GM23338 (cell line): ENCODE data around the gene ULBP1. TPM values are rescaled to one million over a fixed set of nuclear protein-coding genes. Genes with fewer than 3 reads are reported as not detected.

ENCODE experiments used
- ATAC-seq: fragments of 200-7000 bp; cut with Tn5 transposase; 3 replicates; pipeline ENCODE4 v1.9.1; 2020
- DNase-seq: peaks from one replicate; pipeline ENCODE4 v3.0.0-alpha.2; 2015; ENCODE audit warnings: low spot score
- H2AFZ ChIP-seq: fragments of 200-600 bp; sonication (generic); 2 replicates; pipeline ENCODE4 v1.8.0; 2016; ENCODE audit warnings: antibody characterized with exemption, mild to moderate bottlenecking, moderate library complexity
- H3F3A ChIP-seq: fragments of 200-600 bp; sonication (generic); replicated peaks from 2 replicates; pipeline ENCODE4 v1.8.0; 2017; ENCODE audit warnings: antibody characterized with exemption, mixed run types, low read depth
- H3K27ac ChIP-seq: fragments of 200-600 bp; sonication (generic); 2 replicates; pipeline ENCODE4 v1.6.1; 2016; ENCODE audit warnings: low read depth
- H3K27me3 ChIP-seq: fragments of 200-600 bp; sonication (generic); 2 replicates; pipeline ENCODE4 v1.8.0; 2016; ENCODE audit warnings: mild to moderate bottlenecking, mixed run types, moderate library complexity; ENCODE audit not compliant: insufficient read depth
- H3K36me3 ChIP-seq: fragments of 200-600 bp; sonication (generic); 2 replicates; pipeline ENCODE4 v1.8.0; 2016; ENCODE audit warnings: mild to moderate bottlenecking; ENCODE audit not compliant: insufficient read depth
- H3K4me1 ChIP-seq: fragments of 200-600 bp; sonication (generic); 2 replicates; pipeline ENCODE4 v1.8.0; 2016; ENCODE audit warnings: mild to moderate bottlenecking, moderate library complexity; ENCODE audit not compliant: insufficient read depth
- H3K4me2 ChIP-seq: fragments of 200-600 bp; sonication (generic); 2 replicates; pipeline ENCODE4 v1.7.1; 2017; ENCODE audit warnings: mixed run types
- H3K4me3 ChIP-seq: fragments of 200-600 bp; sonication (generic); 2 replicates; pipeline ENCODE4 v1.6.1; 2016; ENCODE audit warnings: mixed run types
- H3K79me2 ChIP-seq: fragments of 200-600 bp; sonication (generic); replicated peaks from 2 replicates; pipeline ENCODE4 v1.8.0; 2017; ENCODE audit warnings: mild to moderate bottlenecking; ENCODE audit not compliant: insufficient read depth
- H3K9me2 ChIP-seq: fragments of 200-600 bp; sonication (generic); 2 replicates; pipeline ENCODE4 v1.8.0; 2017; ENCODE audit not compliant: insufficient read depth
- H4K20me1 ChIP-seq: fragments of 200-600 bp; sonication (generic); replicated peaks from 2 replicates; pipeline ENCODE4 v1.8.0; 2017; ENCODE audit warnings: mild to moderate bottlenecking; ENCODE audit not compliant: insufficient read depth
- H3K27ac Mint-ChIP-seq: 2 replicates; pipeline ENCODE4 v1.8.0; 2020; ENCODE audit warnings: inconsistent platforms, mild to moderate bottlenecking, moderate library complexity, mixed read lengths
- H3K27me3 Mint-ChIP-seq: 3 replicates; pipeline ENCODE4 v1.8.0; 2022; ENCODE audit warnings: low read depth, mild to moderate bottlenecking, moderate library complexity, mixed read lengths, inconsistent platforms; ENCODE audit not compliant: insufficient read depth, poor library complexity
- H3K36me3 Mint-ChIP-seq: 3 replicates; pipeline ENCODE4 v1.8.0; 2021; ENCODE audit warnings: low read depth, mild to moderate bottlenecking, inconsistent platforms, moderate library complexity, mixed read lengths
- H3K4me1 Mint-ChIP-seq: 3 replicates; pipeline ENCODE4 v1.8.0; 2020; ENCODE audit warnings: mild to moderate bottlenecking, inconsistent platforms, mixed read lengths
- H3K4me3 Mint-ChIP-seq: 3 replicates; pipeline ENCODE4 v1.8.0; 2021; ENCODE audit warnings: moderate library complexity, mild to moderate bottlenecking, inconsistent platforms, mixed read lengths
- H3K9me3 Mint-ChIP-seq: 3 replicates; pipeline ENCODE4 v1.8.0; 2020; ENCODE audit warnings: moderate library complexity, mild to moderate bottlenecking, inconsistent platforms, mixed read lengths
- CREB1 ChIP-seq: fragments of 250-450 bp; sonication (Bioruptor Pico); IDR thresholded peaks from 2 replicates; pipeline ENCODE4 v1.5.0; 2020; ENCODE audit warnings: low read depth, mild to moderate bottlenecking, moderate library complexity
- STAT1 ChIP-seq: IDR thresholded peaks from one replicate; pipeline ENCODE4 v1.6.1; 2016; ENCODE audit warnings: antibody characterized with exemption; ENCODE audit not compliant: unreplicated experiment
- ZNF114 ChIP-seq: fragments of 250-450 bp; sonication (Bioruptor Pico); IDR thresholded peaks from 2 replicates; pipeline ENCODE4 v1.5.0; 2020; ENCODE audit warnings: mild to moderate bottlenecking, moderate library complexity
- polyA plus RNA-seq: library from polyadenylated mRNA; unstranded; fragments of >200 nt; fragmentation: Nextera tagmentation; extraction: Ambion mirVana; gene quantifications from 2 replicates; pipeline ENCODE4 v1.2.1, GENCODE V29; 2016
- total RNA-seq: library from RNA; depleted of rRNA; stranded (reverse); fragments of >200 nt; shearing (Covaris generic); gene quantifications from 2 replicates; pipeline ENCODE4 v1.2.3, GENCODE V29; 2014
- TF ChIP-seq, protein P1 (sequence below), 2 experiments: fragments of 200-600 bp in 1 of 2; sonication (generic) in 1 of 2; conservative IDR thresholded peaks; 2 replicates each; pipeline versions ENCODE4 v1.5.1 to v1.6.1; 2016 to 2017; ENCODE audit warnings: antibody characterized with exemption in 2 of 2, low read depth in 2 of 2, mild to moderate bottlenecking in 2 of 2, moderate library complexity in 1 of 2
- TF ChIP-seq, protein P2 (sequence below): fragments of 250-450 bp; sonication (Bioruptor Pico); IDR thresholded peaks from 2 replicates; pipeline ENCODE4 v1.5.0; 2020; ENCODE audit warnings: mild to moderate bottlenecking, moderate library complexity
- TF ChIP-seq, protein P3 (sequence below): IDR thresholded peaks from one replicate; pipeline ENCODE4 v1.6.1; 2018; ENCODE audit warnings: antibody characterized with exemption; ENCODE audit not compliant: unreplicated experiment

ULBP1 gene
- total and polyA plus RNA-seq, 2 experiments from 2014 or later = 0.74 to 1.7 TPM

DNA sequence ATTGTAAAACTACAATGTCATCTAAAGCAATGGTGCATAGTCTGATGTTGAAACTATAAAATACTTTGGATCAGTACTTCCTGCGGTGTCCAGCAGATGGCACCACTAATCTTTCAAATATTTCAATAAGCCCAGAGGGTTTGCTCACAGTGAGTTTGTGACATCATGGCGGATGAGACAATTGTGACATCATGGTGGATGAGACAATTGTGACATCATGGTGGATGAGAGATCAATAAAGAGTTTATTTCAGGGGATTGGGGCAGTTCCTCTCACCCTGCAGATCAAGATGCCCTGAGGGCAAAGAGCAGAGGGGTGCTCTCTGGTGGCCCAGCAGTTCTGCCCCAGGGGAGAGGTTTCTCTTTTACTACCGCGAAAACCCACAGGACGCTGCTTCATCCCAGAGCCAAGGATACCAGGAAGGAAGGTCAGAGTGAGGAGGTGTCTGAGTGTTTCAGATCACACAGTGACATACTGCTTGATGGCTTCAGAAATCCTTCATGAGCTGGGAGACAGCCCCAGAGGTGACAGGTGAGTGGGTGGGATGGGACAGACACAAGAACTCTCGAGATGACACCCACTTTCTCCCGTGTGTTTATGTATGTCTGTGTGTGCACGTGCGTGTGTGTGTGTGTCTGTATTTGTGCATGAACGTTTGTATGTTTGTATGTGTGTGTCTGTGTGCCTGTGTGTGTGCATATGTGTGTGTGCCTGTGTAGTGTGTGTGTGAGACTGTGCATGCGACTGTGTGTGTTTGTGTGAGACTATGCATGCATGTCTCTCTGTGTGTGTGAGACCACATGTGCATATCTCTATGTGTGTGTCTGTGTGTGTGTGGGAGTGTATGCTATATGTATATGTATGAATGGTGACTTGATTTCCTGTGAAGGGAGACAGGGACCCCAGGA, 29.2 kb upstream of the ULBP1 start:
- Histone ChIP-seq H3F3A (no peaks in the 10 kb centered on the region), H3K4me2 (no peak overlapping the region), H4K20me1 (no peaks in the 10 kb centered on the region; the same call in 1 of the 2 replicates), H3K36me3 (no peaks in the 10 kb centered on the region), H3K4me3 (no peak overlapping the region), H3K27ac (no peak overlapping the region), H3K79me2 (no peaks in the 10 kb centered on the region), H3K27me3 (peaks cover 84% of the 10 kb centered on the region), H3K9me2 (no peaks in the 10 kb centered on the region), H3K4me1 (peaks cover 8% of the 10 kb centered on the region; the same call in 1 of the 2 replicates), H2AFZ (no peak overlapping the region)
- Mint-ChIP-seq H3K4me1 (peaks cover 6% of the 10 kb centered on the region), H3K27ac (no peak overlapping the region), H3K4me3 (no peak overlapping the region), H3K9me3 (peaks cover 2% of the 10 kb centered on the region; the same call in 2 of the 3 replicates), H3K27me3 (peaks cover 53% of the 10 kb centered on the region), H3K36me3 (no peaks in the 10 kb centered on the region; the same call in 2 of the 3 replicates)
- ATAC-seq (no peak; the same call in 2 of the 3 replicates), DNase-seq (peak; percentile 81)
- TF ChIP-seq, protein P1, sequence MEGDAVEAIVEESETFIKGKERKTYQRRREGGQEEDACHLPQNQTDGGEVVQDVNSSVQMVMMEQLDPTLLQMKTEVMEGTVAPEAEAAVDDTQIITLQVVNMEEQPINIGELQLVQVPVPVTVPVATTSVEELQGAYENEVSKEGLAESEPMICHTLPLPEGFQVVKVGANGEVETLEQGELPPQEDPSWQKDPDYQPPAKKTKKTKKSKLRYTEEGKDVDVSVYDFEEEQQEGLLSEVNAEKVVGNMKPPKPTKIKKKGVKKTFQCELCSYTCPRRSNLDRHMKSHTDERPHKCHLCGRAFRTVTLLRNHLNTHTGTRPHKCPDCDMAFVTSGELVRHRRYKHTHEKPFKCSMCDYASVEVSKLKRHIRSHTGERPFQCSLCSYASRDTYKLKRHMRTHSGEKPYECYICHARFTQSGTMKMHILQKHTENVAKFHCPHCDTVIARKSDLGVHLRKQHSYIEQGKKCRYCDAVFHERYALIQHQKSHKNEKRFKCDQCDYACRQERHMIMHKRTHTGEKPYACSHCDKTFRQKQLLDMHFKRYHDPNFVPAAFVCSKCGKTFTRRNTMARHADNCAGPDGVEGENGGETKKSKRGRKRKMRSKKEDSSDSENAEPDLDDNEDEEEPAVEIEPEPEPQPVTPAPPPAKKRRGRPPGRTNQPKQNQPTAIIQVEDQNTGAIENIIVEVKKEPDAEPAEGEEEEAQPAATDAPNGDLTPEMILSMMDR (conservative IDR thresholded peaks at IDR 0.05; ENCODE audit: low read depth in 2 of 2) = peak; percentile 73 to 93
- no peak for TF ChIP-seq STAT1
- TF ChIP-seq, protein P2, sequence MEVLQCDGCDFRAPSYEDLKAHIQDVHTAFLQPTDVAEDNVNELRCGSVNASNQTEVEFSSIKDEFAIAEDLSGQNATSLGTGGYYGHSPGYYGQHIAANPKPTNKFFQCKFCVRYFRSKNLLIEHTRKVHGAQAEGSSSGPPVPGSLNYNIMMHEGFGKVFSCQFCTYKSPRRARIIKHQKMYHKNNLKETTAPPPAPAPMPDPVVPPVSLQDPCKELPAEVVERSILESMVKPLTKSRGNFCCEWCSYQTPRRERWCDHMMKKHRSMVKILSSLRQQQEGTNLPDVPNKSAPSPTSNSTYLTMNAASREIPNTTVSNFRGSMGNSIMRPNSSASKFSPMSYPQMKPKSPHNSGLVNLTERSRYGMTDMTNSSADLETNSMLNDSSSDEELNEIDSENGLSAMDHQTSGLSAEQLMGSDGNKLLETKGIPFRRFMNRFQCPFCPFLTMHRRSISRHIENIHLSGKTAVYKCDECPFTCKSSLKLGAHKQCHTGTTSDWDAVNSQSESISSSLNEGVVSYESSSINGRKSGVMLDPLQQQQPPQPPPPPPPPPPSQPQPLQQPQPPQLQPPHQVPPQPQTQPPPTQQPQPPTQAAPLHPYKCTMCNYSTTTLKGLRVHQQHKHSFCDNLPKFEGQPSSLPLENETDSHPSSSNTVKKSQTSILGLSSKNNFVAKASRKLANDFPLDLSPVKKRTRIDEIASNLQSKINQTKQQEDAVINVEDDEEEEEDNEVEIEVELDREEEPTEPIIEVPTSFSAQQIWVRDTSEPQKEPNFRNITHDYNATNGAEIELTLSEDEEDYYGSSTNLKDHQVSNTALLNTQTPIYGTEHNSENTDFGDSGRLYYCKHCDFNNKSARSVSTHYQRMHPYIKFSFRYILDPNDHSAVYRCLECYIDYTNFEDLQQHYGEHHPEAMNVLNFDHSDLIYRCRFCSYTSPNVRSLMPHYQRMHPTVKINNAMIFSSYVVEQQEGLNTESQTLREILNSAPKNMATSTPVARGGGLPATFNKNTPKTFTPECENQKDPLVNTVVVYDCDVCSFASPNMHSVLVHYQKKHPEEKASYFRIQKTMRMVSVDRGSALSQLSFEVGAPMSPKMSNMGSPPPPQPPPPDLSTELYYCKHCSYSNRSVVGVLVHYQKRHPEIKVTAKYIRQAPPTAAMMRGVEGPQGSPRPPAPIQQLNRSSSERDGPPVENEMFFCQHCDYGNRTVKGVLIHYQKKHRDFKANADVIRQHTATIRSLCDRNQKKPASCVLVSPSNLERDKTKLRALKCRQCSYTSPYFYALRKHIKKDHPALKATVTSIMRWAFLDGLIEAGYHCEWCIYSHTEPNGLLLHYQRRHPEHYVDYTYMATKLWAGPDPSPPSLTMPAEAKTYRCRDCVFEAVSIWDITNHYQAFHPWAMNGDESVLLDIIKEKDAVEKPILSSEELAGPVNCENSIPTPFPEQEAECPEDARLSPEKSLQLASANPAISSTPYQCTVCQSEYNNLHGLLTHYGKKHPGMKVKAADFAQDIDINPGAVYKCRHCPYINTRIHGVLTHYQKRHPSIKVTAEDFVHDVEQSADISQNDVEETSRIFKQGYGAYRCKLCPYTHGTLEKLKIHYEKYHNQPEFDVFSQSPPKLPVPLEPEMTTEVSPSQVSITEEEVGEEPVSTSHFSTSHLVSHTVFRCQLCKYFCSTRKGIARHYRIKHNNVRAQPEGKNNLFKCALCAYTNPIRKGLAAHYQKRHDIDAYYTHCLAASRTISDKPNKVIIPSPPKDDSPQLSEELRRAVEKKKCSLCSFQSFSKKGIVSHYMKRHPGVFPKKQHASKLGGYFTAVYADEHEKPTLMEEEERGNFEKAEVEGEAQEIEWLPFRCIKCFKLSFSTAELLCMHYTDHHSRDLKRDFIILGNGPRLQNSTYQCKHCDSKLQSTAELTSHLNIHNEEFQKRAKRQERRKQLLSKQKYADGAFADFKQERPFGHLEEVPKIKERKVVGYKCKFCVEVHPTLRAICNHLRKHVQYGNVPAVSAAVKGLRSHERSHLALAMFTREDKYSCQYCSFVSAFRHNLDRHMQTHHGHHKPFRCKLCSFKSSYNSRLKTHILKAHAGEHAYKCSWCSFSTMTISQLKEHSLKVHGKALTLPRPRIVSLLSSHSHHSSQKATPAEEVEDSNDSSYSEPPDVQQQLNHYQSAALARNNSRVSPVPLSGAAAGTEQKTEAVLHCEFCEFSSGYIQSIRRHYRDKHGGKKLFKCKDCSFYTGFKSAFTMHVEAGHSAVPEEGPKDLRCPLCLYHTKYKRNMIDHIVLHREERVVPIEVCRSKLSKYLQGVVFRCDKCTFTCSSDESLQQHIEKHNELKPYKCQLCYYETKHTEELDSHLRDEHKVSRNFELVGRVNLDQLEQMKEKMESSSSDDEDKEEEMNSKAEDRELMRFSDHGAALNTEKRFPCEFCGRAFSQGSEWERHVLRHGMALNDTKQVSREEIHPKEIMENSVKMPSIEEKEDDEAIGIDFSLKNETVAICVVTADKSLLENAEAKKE (CRISPR knock-in tag) = no peak
- no peak for TF ChIP-seq ZNF114 (CRISPR knock-in tag)
- TF ChIP-seq, protein P3, sequence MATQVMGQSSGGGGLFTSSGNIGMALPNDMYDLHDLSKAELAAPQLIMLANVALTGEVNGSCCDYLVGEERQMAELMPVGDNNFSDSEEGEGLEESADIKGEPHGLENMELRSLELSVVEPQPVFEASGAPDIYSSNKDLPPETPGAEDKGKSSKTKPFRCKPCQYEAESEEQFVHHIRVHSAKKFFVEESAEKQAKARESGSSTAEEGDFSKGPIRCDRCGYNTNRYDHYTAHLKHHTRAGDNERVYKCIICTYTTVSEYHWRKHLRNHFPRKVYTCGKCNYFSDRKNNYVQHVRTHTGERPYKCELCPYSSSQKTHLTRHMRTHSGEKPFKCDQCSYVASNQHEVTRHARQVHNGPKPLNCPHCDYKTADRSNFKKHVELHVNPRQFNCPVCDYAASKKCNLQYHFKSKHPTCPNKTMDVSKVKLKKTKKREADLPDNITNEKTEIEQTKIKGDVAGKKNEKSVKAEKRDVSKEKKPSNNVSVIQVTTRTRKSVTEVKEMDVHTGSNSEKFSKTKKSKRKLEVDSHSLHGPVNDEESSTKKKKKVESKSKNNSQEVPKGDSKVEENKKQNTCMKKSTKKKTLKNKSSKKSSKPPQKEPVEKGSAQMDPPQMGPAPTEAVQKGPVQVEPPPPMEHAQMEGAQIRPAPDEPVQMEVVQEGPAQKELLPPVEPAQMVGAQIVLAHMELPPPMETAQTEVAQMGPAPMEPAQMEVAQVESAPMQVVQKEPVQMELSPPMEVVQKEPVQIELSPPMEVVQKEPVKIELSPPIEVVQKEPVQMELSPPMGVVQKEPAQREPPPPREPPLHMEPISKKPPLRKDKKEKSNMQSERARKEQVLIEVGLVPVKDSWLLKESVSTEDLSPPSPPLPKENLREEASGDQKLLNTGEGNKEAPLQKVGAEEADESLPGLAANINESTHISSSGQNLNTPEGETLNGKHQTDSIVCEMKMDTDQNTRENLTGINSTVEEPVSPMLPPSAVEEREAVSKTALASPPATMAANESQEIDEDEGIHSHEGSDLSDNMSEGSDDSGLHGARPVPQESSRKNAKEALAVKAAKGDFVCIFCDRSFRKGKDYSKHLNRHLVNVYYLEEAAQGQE = no peak
- TF ChIP-seq CREB1 (CRISPR knock-in tag) = peak; percentile 97
